T-helper 22 cell (primary cell): ENCODE measurements around the gene ZG16.

Source experiments
- DNase-seq: peaks from one replicate; pipeline ENCODE4 v3.0.0-alpha.2; 2020; ENCODE audit warnings: low read depth

ZG16 gene

GRCh38 chr16:29825145-29826044 is 47.3 kb downstream of the ZG16 start:
- no peak for DNase-seq

GRCh38 chr16:29826342-29826695 is 48.3 kb downstream of the ZG16 start:
- no peak for DNase-seq

GRCh38 chr16:29830774-29831173 is 52.7 kb downstream of the ZG16 start:
- no peak for DNase-seq

- DNase-seq: no peak
These were observed 53.4 kb downstream of the ZG16 start for GRCh38 chr16:29831490-29831889.
